ENCODE data around the gene MRM3. TPM values are rescaled to one million over a fixed set of nuclear protein-coding genes. Genes with fewer than 3 reads are reported as not detected.

Gene MRM3, protein sequence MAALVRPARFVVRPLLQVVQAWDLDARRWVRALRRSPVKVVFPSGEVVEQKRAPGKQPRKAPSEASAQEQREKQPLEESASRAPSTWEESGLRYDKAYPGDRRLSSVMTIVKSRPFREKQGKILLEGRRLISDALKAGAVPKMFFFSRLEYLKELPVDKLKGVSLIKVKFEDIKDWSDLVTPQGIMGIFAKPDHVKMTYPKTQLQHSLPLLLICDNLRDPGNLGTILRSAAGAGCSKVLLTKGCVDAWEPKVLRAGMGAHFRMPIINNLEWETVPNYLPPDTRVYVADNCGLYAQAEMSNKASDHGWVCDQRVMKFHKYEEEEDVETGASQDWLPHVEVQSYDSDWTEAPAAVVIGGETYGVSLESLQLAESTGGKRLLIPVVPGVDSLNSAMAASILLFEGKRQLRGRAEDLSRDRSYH
- total RNA-seq (24.8 and 26.4 TPM in 2 replicates), polyA plus RNA-seq (28.1 and 35.7 TPM in 2 replicates)

GRCh38 chr17:781805-782731 is at the start of gene MRM3, which contains the start of gene GLOD4:
MRM3 (plus strand) TSS chr17:782353; CDS start chr17:782379, 26 bp downstream.
GLOD4 (minus strand) TSS chr17:782280; CDS start chr17:782255, 25 bp downstream.
- Histone ChIP-seq H3K4me3 (peak within 1 kb of the TSS; percentile 76), H3K27me3 (no peaks in the 10 kb centered on the region), H3K9me3 (ENCODE audit: low read depth) (no peaks in the 10 kb centered on the region), H3K36me3 (peaks cover 13% of the 10 kb centered on the region), H3K4me1 (ENCODE audit: low read depth) (peaks cover 7% of the 10 kb centered on the region), H3K27ac (peak within 1 kb of the TSS; percentile 85)
- DNase-seq (ENCODE audit: low read depth in 1 of 2, low spot score in 1 of 2): peak; percentile 91 to 92
- TF ChIP-seq, protein P1, sequence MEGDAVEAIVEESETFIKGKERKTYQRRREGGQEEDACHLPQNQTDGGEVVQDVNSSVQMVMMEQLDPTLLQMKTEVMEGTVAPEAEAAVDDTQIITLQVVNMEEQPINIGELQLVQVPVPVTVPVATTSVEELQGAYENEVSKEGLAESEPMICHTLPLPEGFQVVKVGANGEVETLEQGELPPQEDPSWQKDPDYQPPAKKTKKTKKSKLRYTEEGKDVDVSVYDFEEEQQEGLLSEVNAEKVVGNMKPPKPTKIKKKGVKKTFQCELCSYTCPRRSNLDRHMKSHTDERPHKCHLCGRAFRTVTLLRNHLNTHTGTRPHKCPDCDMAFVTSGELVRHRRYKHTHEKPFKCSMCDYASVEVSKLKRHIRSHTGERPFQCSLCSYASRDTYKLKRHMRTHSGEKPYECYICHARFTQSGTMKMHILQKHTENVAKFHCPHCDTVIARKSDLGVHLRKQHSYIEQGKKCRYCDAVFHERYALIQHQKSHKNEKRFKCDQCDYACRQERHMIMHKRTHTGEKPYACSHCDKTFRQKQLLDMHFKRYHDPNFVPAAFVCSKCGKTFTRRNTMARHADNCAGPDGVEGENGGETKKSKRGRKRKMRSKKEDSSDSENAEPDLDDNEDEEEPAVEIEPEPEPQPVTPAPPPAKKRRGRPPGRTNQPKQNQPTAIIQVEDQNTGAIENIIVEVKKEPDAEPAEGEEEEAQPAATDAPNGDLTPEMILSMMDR (IDR thresholded peaks at IDR 0.05; ENCODE audit: low read depth, low read length): no peak

GRCh38 chr17:732902-733720 is 49.0 kb upstream of the MRM3 start:
- TF ChIP-seq, protein P1 (IDR thresholded peaks at IDR 0.05; ENCODE audit: low read depth, low read length): no peak
- H3K4me3 ChIP-seq: peak overlapping the region; percentile 96
- H3K27me3 ChIP-seq: no peaks in the 10 kb centered on the region
- peak overlapping the region; percentile 81 for H3K27ac ChIP-seq
- no peaks in the 10 kb centered on the region for H3K9me3 ChIP-seq (ENCODE audit: low read depth)
- H3K36me3 ChIP-seq: no peaks in the 10 kb centered on the region
- peaks cover 8% of the 10 kb centered on the region for H3K4me1 ChIP-seq (ENCODE audit: low read depth)
- DNase-seq (ENCODE audit: low read depth in 1 of 2, low spot score in 1 of 2): peak; percentile 38 to 56

GRCh38 chr17:733743-734142 is 48.4 kb upstream of the MRM3 start:
- no peak overlapping the region for H3K27ac ChIP-seq
- H3K9me3 ChIP-seq (ENCODE audit: low read depth): no peaks in the 10 kb centered on the region
- no peaks in the 10 kb centered on the region for H3K36me3 ChIP-seq
- no peak for DNase-seq (ENCODE audit: low read depth in 1 of 2, low spot score in 1 of 2)
- H3K27me3 ChIP-seq: no peaks in the 10 kb centered on the region
- peaks cover 8% of the 10 kb centered on the region for H3K4me1 ChIP-seq (ENCODE audit: low read depth)
- H3K4me3 ChIP-seq: peak overlapping the region; percentile 96
- TF ChIP-seq, protein P1 (IDR thresholded peaks at IDR 0.05; ENCODE audit: low read depth, low read length): no peak

DNA sequence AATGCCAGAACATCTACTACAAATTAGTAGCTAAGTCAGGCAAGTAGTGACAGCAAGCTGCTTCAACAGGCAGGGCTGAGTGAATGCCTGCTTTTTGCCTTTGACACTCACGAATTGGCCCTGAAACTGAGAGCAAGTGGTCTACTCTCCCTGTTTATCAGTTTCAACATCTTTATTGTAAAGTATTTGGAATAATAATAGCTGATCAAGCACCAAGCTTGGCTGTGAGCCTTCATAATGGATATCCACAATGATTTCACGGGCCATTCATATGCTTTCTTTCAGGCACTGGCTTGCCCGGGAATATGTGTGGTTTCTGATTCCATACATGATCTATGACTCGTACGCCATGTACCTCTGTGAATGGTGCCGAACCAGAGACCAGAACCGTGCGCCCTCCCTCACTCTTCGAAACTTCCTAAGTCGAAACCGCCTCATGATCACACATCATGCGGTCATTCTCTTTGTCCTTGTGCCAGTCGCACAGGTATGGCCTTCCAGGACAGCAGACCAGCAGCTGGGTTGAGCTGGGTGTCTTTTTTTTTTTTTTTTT is 44.5 kb upstream of the MRM3 start:
- no peak for DNase-seq (ENCODE audit: low read depth in 1 of 2, low spot score in 1 of 2)
- Histone ChIP-seq H3K4me1 (ENCODE audit: low read depth) (peaks cover 8% of the 10 kb centered on the region), H3K27me3 (no peaks in the 10 kb centered on the region), H3K36me3 (peaks cover 15% of the 10 kb centered on the region), H3K4me3 (no peak overlapping the region), H3K27ac (no peak overlapping the region), H3K9me3 (ENCODE audit: low read depth) (no peaks in the 10 kb centered on the region)
- TF ChIP-seq, protein P1 (IDR thresholded peaks at IDR 0.05; ENCODE audit: low read depth, low read length): no peak

Data from cardiac muscle cell (in vitro differentiated cells and primary cell).